ENCODE measurements around the gene DQX1. TPM values are rescaled to one million over a fixed set of nuclear protein-coding genes. Genes with fewer than 3 reads are reported as not detected.

DQX1 gene
- total and polyA plus RNA-seq, 9 of the 15 experiments (the other 6 are each of a cell fraction or from before 2014, with no cell fraction given) = 0.04 to 0.38 (median 0.18) TPM; not detected in 1

- TF ChIP-seq ETS1 (conservative IDR thresholded peaks at IDR 0.05; ENCODE audit: control insufficient read depth, low read depth, low read length) (0 out of 2 replicates have a peak, but pooled peaks have one; percentile 3), ZKSCAN3 (CRISPR knock-in tag; IDR thresholded peaks at IDR 0.05) (no peak)
Measured at GRCh38 chr2:74526649-74527230, 709 bp upstream of the DQX1 start (continued).

DNA sequence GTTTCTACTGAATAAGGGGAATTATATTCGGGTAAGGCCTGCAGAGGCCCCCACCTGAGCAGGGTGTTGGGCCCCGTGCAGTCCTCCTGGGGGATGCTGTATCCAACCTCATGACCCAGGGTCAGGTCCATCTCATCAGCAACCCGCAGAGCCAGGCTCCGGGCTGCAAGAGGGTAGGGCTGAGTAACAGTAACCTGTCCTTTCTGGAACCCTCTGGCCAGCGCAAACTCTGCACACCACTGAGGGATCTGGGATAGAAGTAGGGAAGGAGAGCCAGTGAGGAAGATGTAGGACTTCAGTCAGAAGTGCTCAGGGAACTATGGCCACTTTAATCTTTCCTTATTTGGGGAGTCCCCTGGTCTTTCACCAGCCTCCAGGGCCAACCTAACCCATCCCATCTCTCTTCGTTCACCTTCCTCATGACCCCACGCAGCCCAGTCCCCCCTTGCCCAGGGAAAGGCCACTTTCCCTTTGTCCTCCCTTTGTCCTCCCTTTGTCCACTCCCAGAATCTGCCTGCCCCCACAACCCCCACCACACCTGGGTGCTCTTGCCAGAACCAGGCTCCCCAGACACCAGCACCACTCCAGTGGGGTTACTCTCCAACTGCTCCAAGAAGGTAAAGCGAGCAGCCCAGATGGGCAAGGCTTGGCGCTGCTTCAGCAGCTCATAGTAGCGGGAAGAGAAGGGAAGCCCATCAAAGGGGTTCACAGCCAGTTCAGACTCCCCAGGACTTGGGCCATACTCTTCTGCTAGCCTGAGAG is 895 bp downstream of the DQX1 start:
- H3K4me2 ChIP-seq (ENCODE audit: insufficient read depth, low read length) = no peak overlapping the region
- no TSS peak for BruUV-seq (replicated peaks)
- TF ChIP-seq FOXP1 (CRISPR knock-in tag; IDR thresholded peaks at IDR 0.05) (no peak), RBFOX2 (IDR thresholded peaks at IDR 0.05; ENCODE audit: low read depth, low read length) (peak; percentile 56), SMARCE1 (IDR thresholded peaks at IDR 0.05) (no peak), ZNF717 (CRISPR knock-in tag; IDR thresholded peaks at IDR 0.05) (no peak), BCOR (IDR thresholded peaks at IDR 0.05) (no peak), POLR2G (IDR thresholded peaks at IDR 0.05; ENCODE audit: low read depth, low read length) (peak; percentile 52; the same call in 1 of the 2 replicates), NFYB (IDR thresholded peaks at IDR 0.05; ENCODE audit: extremely low read depth, insufficient read length) (no peak), PHF20 (IDR thresholded peaks at IDR 0.05; ENCODE audit: partially characterized antibody) (no peak)
- TF ChIP-seq, protein P1, sequence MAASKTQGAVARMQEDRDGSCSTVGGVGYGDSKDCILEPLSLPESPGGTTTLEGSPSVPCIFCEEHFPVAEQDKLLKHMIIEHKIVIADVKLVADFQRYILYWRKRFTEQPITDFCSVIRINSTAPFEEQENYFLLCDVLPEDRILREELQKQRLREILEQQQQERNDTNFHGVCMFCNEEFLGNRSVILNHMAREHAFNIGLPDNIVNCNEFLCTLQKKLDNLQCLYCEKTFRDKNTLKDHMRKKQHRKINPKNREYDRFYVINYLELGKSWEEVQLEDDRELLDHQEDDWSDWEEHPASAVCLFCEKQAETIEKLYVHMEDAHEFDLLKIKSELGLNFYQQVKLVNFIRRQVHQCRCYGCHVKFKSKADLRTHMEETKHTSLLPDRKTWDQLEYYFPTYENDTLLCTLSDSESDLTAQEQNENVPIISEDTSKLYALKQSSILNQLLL (CRISPR knock-in tag; IDR thresholded peaks at IDR 0.05; ENCODE audit: borderline replicate concordance) = no peak
- TF ChIP-seq, protein P2, sequence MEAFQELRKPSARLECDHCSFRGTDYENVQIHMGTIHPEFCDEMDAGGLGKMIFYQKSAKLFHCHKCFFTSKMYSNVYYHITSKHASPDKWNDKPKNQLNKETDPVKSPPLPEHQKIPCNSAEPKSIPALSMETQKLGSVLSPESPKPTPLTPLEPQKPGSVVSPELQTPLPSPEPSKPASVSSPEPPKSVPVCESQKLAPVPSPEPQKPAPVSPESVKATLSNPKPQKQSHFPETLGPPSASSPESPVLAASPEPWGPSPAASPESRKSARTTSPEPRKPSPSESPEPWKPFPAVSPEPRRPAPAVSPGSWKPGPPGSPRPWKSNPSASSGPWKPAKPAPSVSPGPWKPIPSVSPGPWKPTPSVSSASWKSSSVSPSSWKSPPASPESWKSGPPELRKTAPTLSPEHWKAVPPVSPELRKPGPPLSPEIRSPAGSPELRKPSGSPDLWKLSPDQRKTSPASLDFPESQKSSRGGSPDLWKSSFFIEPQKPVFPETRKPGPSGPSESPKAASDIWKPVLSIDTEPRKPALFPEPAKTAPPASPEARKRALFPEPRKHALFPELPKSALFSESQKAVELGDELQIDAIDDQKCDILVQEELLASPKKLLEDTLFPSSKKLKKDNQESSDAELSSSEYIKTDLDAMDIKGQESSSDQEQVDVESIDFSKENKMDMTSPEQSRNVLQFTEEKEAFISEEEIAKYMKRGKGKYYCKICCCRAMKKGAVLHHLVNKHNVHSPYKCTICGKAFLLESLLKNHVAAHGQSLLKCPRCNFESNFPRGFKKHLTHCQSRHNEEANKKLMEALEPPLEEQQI (IDR thresholded peaks at IDR 0.05) = no peak
- TF ChIP-seq, protein P3, sequence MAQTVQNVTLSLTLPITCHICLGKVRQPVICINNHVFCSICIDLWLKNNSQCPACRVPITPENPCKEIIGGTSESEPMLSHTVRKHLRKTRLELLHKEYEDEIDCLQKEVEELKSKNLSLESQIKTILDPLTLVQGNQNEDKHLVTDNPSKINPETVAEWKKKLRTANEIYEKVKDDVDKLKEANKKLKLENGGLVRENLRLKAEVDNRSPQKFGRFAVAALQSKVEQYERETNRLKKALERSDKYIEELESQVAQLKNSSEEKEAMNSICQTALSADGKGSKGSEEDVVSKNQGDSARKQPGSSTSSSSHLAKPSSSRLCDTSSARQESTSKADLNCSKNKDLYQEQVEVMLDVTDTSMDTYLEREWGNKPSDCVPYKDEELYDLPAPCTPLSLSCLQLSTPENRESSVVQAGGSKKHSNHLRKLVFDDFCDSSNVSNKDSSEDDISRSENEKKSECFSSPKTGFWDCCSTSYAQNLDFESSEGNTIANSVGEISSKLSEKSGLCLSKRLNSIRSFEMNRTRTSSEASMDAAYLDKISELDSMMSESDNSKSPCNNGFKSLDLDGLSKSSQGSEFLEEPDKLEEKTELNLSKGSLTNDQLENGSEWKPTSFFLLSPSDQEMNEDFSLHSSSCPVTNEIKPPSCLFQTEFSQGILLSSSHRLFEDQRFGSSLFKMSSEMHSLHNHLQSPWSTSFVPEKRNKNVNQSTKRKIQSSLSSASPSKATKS (CRISPR knock-in tag; IDR thresholded peaks at IDR 0.05) = no peak
- in situ Hi-C loops (cut with MboI) (no loop called here), intact Hi-C loops (cut with micrococcal nuclease) (no loop called here)
- H2AFZ ChIP-seq (ENCODE audit: low read depth, low read length) = no peak overlapping the region
- 84% methylated on average over 10 of the region's 10 CpGs for WGBS (ENCODE audit: insufficient coverage, low coverage, missing lambda C conversion rate)
- H3K27ac ChIP-seq (ENCODE audit: extremely low read depth, low read depth, low read length) = no peak overlapping the region
- no peaks in the 10 kb centered on the region for H3K27me3 ChIP-seq (ENCODE audit: control insufficient read depth in 2 of 2, insufficient read depth in 2 of 2, low read length in 2 of 2)
- FAIRE-seq (no peak), ATAC-seq (no peak), DNase-seq (ENCODE audit: extremely low read depth in 1 of 4, low spot score in 3 of 4) (no peak)
- no peaks in the 10 kb centered on the region for H3K9me3 ChIP-seq (replicated peaks; ENCODE audit: control insufficient read depth, insufficient read depth, low read depth, low read length)
- no peaks in the 10 kb centered on the region for H3K9me1 ChIP-seq (ENCODE audit: control insufficient read depth, insufficient read depth, low read length)
- H3K36me3 ChIP-seq (ENCODE audit: control insufficient read depth, insufficient read depth, low read length) = peaks cover 35% of the 10 kb centered on the region
- ChIA-PET POLR2A (no interaction called here), CTCF (ENCODE audit: low intra/inter-chr PET ratio) (no interaction called here)
- H3K4me1 ChIP-seq (replicated peaks in 1 of 2; ENCODE audit: control insufficient read depth in 2 of 2, insufficient read depth in 2 of 2, low read length in 2 of 2) = peaks cover 9 to 16% of the 10 kb centered on the region in 2 experiments
- peaks cover 33% of the 10 kb centered on the region for H3K79me2 ChIP-seq (ENCODE audit: control insufficient read depth, insufficient read depth, low read length)
- no peak overlapping the region for H3K4me3 ChIP-seq
- no peak overlapping the region for H3K9ac ChIP-seq (ENCODE audit: insufficient read depth in 1 of 2, low read depth in 2 of 2, low read length in 2 of 2)
- H4K20me1 ChIP-seq (replicated peaks; ENCODE audit: control insufficient read depth, insufficient read depth, low read length) = peaks cover 5% of the 10 kb centered on the region; the same call in 1 of the 2 replicates

All from K562 (cell line).